HepG2 (cell line): ENCODE measurements around the gene FGFR3. TPM values are rescaled to one million over a fixed set of nuclear protein-coding genes. Genes with fewer than 3 reads are reported as not detected.
A peak's percentile ranks its signal among the peaks of the same experiment; 100 is the strongest.

ENCODE experiments used
- GATA4 ChIP-seq: sonication (generic); IDR thresholded peaks from 2 replicates; pipeline ENCODE4 v1.6.1; 2016; ENCODE audit warnings: antibody characterized with exemption, low read depth, borderline replicate concordance
- GFI1 ChIP-seq: sonication (generic); formaldehyde crosslinking; IDR thresholded peaks from 2 replicates; pipeline ENCODE4 v1.5.0; 2020; ENCODE audit warnings: missing genetic modification reagents, mild to moderate bottlenecking, borderline replicate concordance
- MBD4 ChIP-seq: IDR thresholded peaks from 2 replicates; pipeline ENCODE4 v1.6.1; 2012; ENCODE audit warnings: low read length, inconsistent platforms, borderline replicate concordance
- MEIS1 ChIP-seq: sonication (generic); formaldehyde crosslinking; IDR thresholded peaks from 2 replicates; pipeline ENCODE4 v1.9.0; 2021; ENCODE audit warnings: mild to moderate bottlenecking, missing genetic modification reagents, moderate library complexity, borderline replicate concordance
- MZF1 ChIP-seq: sonication (generic); formaldehyde crosslinking; IDR thresholded peaks from 2 replicates; pipeline ENCODE4 v1.8.1; 2023; ENCODE audit warnings: mild to moderate bottlenecking, missing genetic modification reagents, borderline replicate concordance
- NFKB2 ChIP-seq: sonication (generic); formaldehyde crosslinking; IDR thresholded peaks from 2 replicates; pipeline ENCODE4 v1.4.0; 2020; ENCODE audit warnings: missing genetic modification reagents, borderline replicate concordance
- RARA ChIP-seq: IDR thresholded peaks from 2 replicates; pipeline ENCODE4 v1.6.1; 2016; ENCODE audit warnings: missing genetic modification reagents, missing compliant biosample characterization
- RBAK ChIP-seq: sonication (generic); formaldehyde crosslinking; IDR thresholded peaks from 2 replicates; pipeline ENCODE4 v1.5.1; 2020; ENCODE audit warnings: mild to moderate bottlenecking, missing genetic modification reagents
- SP5 ChIP-seq: IDR thresholded peaks from 2 replicates; pipeline ENCODE4 v1.6.1; 2016; ENCODE audit warnings: low read depth, borderline replicate concordance
- TBX2 ChIP-seq: sonication (generic); formaldehyde crosslinking; IDR thresholded peaks from 2 replicates; pipeline ENCODE4 v1.5.0; 2020; ENCODE audit warnings: missing genetic modification reagents, mild to moderate bottlenecking, borderline replicate concordance
- ZFP36L2 ChIP-seq: sonication (generic); formaldehyde crosslinking; IDR thresholded peaks from 2 replicates; pipeline ENCODE4 v1.4.0; 2020; ENCODE audit warnings: missing genetic modification reagents
- ZNF124 ChIP-seq: sonication (generic); formaldehyde crosslinking; IDR thresholded peaks from 2 replicates; pipeline ENCODE4 v1.4.0; 2020; ENCODE audit warnings: missing genetic modification reagents
- ZNF274 ChIP-seq: sonication (generic); formaldehyde crosslinking; IDR thresholded peaks from 2 replicates; pipeline ENCODE4 v1.5.1; 2020; ENCODE audit warnings: mild to moderate bottlenecking, missing genetic modification reagents
- ZNF792 ChIP-seq: IDR thresholded peaks from 2 replicates; pipeline ENCODE4 v1.6.1; 2016
- ZSCAN25 ChIP-seq: sonication (generic); formaldehyde crosslinking; IDR thresholded peaks from 2 replicates; pipeline ENCODE4 v1.8.0; 2022; ENCODE audit warnings: mild to moderate bottlenecking, missing genetic modification reagents
- polyA plus RNA-seq, 8 experiments: library from polyadenylated mRNA; depleted of rRNA in 3 of 8; stranded (reverse) in 7 of 8; unstranded in 1 of 8; fragments of >200 nt; fragmentation: Illumina TruSeq in 4 of 8; extraction: Trizol in 4 of 8; gene quantifications; 2 replicates each; pipeline versions ENCODE4 v1.2.1 to v1.2.3, GENCODE V29; 2011 to 2016; ENCODE audit warnings: low read depth in 4 of 8, missing spikeins in 1 of 8, mixed read lengths in 1 of 8; ENCODE audit not compliant: insufficient read depth in 1 of 8
- total RNA-seq, 5 experiments: library from RNA; depleted of rRNA; stranded (reverse); fragments of >200 nt; fragmentation: Illumina TruSeq; extraction: Trizol; gene quantifications; 2 replicates each; pipeline ENCODE4 v1.2.3, GENCODE V29; 2016; ENCODE audit warnings: low read depth in 1 of 5
- TF ChIP-seq, protein P1 (sequence below): sonication (generic); formaldehyde crosslinking; IDR thresholded peaks from 2 replicates; pipeline ENCODE4 v1.5.0; 2020; ENCODE audit warnings: missing genetic modification reagents, mild to moderate bottlenecking, borderline replicate concordance
- TF ChIP-seq, protein P2 (sequence below): sonication (generic); formaldehyde crosslinking; IDR thresholded peaks from 2 replicates; pipeline ENCODE4 v1.5.0; 2020; ENCODE audit warnings: mild to moderate bottlenecking, missing genetic modification reagents
- TF ChIP-seq, protein P3 (sequence below): sonication (generic); formaldehyde crosslinking; IDR thresholded peaks from 2 replicates; pipeline ENCODE4 v1.8.1; 2023; ENCODE audit warnings: mild to moderate bottlenecking, missing genetic modification reagents
- TF ChIP-seq, protein P4 (sequence below): sonication (generic); formaldehyde crosslinking; IDR thresholded peaks from 2 replicates; pipeline ENCODE4 v1.8.0; 2022; ENCODE audit warnings: missing genetic modification reagents, low read depth, mild to moderate bottlenecking, borderline replicate concordance
- TF ChIP-seq, protein P5 (sequence below): sonication (generic); formaldehyde crosslinking; IDR thresholded peaks from 2 replicates; pipeline ENCODE4 v1.5.1; 2020; ENCODE audit warnings: missing genetic modification reagents, mild to moderate bottlenecking, borderline replicate concordance

Gene FGFR3
- total and polyA plus RNA-seq, 2 of the 13 experiments (the other 11 are each of a cell fraction or from before 2014, with no cell fraction given), result 103 to 109 TPM

DNA sequence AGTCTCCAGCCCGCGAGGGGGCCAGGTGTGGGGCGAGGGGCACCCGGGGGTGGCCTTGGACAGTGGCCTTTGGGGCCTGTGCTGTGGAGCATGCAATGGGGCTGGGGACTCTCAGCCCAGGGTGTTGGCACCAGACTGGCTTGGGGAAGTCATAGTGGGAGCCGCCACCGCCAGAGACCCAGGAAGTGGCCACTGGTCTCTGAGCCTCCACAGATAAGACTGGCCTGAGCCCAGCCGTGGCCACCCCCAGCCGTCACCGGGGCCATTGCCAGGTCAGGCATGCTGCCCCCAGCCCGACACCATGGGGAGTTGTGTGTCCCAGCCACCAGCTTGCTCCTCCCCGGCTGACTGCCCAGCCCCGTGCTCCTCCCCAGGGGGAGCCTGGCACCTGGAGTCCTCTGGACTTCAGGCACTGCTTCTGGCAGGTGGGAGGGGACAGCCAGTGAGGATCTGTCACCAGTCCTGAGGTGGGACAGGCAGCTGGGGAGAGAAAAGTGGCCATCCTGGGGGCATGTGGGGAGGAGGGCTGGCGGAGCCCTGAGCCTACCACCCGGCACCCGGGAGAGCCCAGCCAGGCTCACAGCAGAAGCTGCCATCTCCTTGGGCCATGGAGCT is 39.3 kb upstream of the FGFR3 start (continued):
- TF ChIP-seq, protein P1, sequence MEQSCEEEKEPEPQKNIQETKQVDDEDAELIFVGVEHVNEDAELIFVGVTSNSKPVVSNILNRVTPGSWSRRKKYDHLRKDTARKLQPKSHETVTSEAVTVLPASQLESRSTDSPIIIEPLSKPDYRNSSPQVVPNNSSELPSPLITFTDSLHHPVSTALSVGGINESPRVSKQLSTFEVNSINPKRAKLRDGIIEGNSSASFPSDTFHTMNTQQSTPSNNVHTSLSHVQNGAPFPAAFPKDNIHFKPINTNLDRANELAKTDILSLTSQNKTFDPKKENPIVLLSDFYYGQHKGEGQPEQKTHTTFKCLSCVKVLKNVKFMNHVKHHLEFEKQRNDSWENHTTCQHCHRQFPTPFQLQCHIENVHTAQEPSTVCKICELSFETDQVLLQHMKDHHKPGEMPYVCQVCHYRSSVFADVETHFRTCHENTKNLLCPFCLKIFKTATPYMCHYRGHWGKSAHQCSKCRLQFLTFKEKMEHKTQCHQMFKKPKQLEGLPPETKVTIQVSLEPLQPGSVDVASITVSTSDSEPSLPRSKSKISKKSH (CRISPR knock-in tag), result peak; percentile 78; the same call in 1 of the 2 replicates
- TF ChIP-seq ZFP36L2 (CRISPR knock-in tag) (no peak), ZNF124 (CRISPR knock-in tag) (no peak; the same call in 1 of the 2 replicates), RBAK (CRISPR knock-in tag) (no peak), GATA4 (0 out of 2 replicates have a peak, but pooled peaks have one; percentile 22), MZF1 (0 out of 2 replicates have a peak, but pooled peaks have one; percentile 76), ZNF792 (CRISPR knock-in tag) (0 out of 2 replicates have a peak, but pooled peaks have one; percentile 15), MEIS1 (CRISPR knock-in tag) (no peak), ZSCAN25 (CRISPR knock-in tag) (no peak), GFI1 (CRISPR knock-in tag) (peak; percentile 66), RARA (CRISPR knock-in tag) (peak; percentile 76), MBD4 (no peak), ZNF274 (peak; percentile 59; the same call in 1 of the 2 replicates), NFKB2 (CRISPR knock-in tag) (peak; percentile 58; the same call in 1 of the 2 replicates), TBX2 (CRISPR knock-in tag) (peak; percentile 54; the same call in 1 of the 2 replicates), SP5 (peak; percentile 26; the same call in 1 of the 2 replicates)
- TF ChIP-seq, protein P2, sequence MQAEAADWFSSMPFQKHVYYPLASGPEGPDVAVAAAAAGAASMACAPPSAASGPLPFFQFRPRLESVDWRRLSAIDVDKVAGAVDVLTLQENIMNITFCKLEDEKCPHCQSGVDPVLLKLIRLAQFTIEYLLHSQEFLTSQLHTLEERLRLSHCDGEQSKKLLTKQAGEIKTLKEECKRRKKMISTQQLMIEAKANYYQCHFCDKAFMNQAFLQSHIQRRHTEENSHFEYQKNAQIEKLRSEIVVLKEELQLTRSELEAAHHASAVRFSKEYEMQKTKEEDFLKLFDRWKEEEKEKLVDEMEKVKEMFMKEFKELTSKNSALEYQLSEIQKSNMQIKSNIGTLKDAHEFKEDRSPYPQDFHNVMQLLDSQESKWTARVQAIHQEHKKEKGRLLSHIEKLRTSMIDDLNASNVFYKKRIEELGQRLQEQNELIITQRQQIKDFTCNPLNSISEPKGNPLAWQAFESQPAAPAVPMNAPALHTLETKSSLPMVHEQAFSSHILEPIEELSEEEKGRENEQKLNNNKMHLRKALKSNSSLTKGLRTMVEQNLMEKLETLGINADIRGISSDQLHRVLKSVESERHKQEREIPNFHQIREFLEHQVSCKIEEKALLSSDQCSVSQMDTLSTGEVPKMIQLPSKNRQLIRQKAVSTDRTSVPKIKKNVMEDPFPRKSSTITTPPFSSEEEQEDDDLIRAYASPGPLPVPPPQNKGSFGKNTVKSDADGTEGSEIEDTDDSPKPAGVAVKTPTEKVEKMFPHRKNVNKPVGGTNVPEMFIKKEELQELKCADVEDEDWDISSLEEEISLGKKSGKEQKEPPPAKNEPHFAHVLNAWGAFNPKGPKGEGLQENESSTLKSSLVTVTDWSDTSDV, result 0 out of 2 replicates have a peak, but pooled peaks have one; percentile 27
- TF ChIP-seq, protein P3, sequence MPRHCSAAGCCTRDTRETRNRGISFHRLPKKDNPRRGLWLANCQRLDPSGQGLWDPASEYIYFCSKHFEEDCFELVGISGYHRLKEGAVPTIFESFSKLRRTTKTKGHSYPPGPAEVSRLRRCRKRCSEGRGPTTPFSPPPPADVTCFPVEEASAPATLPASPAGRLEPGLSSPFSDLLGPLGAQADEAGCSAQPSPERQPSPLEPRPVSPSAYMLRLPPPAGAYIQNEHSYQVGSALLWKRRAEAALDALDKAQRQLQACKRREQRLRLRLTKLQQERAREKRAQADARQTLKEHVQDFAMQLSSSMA (CRISPR knock-in tag), result no peak
- TF ChIP-seq, protein P4, sequence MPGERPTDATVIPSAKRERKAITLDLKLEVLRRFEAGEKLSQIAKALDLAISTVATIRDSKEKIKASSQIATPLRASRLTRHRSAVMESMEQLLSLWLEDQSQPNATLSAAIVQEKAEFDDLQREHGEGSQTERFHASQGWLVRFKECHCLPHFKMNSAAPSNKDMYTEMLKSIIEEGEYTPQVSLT, result no peak
- TF ChIP-seq, protein P5, sequence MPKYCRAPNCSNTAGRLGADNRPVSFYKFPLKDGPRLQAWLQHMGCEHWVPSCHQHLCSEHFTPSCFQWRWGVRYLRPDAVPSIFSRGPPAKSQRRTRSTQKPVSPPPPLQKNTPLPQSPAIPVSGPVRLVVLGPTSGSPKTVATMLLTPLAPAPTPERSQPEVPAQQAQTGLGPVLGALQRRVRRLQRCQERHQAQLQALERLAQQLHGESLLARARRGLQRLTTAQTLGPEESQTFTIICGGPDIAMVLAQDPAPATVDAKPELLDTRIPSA (CRISPR knock-in tag), result no peak
